MCF 10A (cell line): ENCODE results near the gene ZNF778. TPM values are rescaled to one million over a fixed set of nuclear protein-coding genes. Genes with fewer than 3 reads are reported as not detected.

Source experiments
- Bru-seq: library from RNA; stranded (reverse); fragments of 400-500 nt; gene quantifications from one replicate; lab custom pipeline; 2021; lab: Mats Ljungman, UMichigan
- BruChase-seq, 2 experiments: library from RNA; stranded (reverse); fragments of 400-500 nt; gene quantifications; one replicate each; lab custom pipeline; 2021; lab: Mats Ljungman, UMichigan
- BruUV-seq: library from RNA; stranded (reverse); fragments of 400-500 nt; replicated peaks from 2 replicates; lab custom pipeline; 2021; lab: Mats Ljungman, UMichigan
- CTCF ChIA-PET: fragments of 300-600 bp; sonication (Branson Sonifier 250); formaldehyde crosslinking; extraction: SDS; loops from one replicate; lab custom pipeline; 2021; ENCODE audit warnings: antibody characterized with exemption, inconsistent platforms; lab: Yijun Ruan, JAX
- POLR2A ChIA-PET: fragments of 300-600, 350-650 bp; sonication (Branson Sonifier 250); formaldehyde crosslinking; extraction: SDS; loops from one replicate; lab custom pipeline; 2020; ENCODE audit warnings: antibody characterized with exemption, inconsistent platforms; lab: Yijun Ruan, JAX
- DNase-seq: peaks from one replicate; pipeline ENCODE4 v3.0.0-alpha.2; 2018; ENCODE audit not compliant: unreplicated experiment
- H3K27ac Mint-ChIP-seq: one replicate; pipeline ENCODE4 v1.8.0; 2022; ENCODE audit warnings: mild to moderate bottlenecking, low read depth, mixed read lengths; ENCODE audit not compliant: unreplicated experiment
- H3K27me3 Mint-ChIP-seq: one replicate; pipeline ENCODE4 v1.8.0; 2022; ENCODE audit warnings: mixed read lengths; ENCODE audit not compliant: insufficient read depth, unreplicated experiment
- H3K36me3 Mint-ChIP-seq: one replicate; pipeline ENCODE4 v1.8.0; 2022; ENCODE audit warnings: mild to moderate bottlenecking, moderate library complexity, mixed read lengths; ENCODE audit not compliant: insufficient read depth, unreplicated experiment
- H3K4me1 Mint-ChIP-seq: one replicate; pipeline ENCODE4 v1.8.0; 2022; ENCODE audit warnings: mixed read lengths; ENCODE audit not compliant: insufficient read depth, unreplicated experiment
- H3K4me3 Mint-ChIP-seq: one replicate; pipeline ENCODE4 v1.8.0; 2022; ENCODE audit warnings: mild to moderate bottlenecking, moderate library complexity, mixed read lengths; ENCODE audit not compliant: unreplicated experiment
- H3K9me3 Mint-ChIP-seq: one replicate; pipeline ENCODE4 v1.8.0; 2022; ENCODE audit warnings: mixed read lengths; ENCODE audit not compliant: unreplicated experiment
- CTCF ChIP-seq: fragments of 200-600 bp; IDR thresholded peaks from one replicate; pipeline ENCODE4 v1.8.0; 2022; ENCODE audit warnings: antibody characterized with exemption, mild to moderate bottlenecking; ENCODE audit not compliant: unreplicated experiment
- intact Hi-C: fragments of 100-400 bp; cut with micrococcal nuclease; formaldehyde crosslinking; loops from 2 replicates; pipeline ENCODE4 v1.14.1; 2022
- long read RNA-seq: library from polyadenylated mRNA; stranded (forward); transcript quantifications from one replicate; pipeline ENCODE4 v2.0.0, GENCODE V29; 2022
- total RNA-seq: library from RNA; stranded (reverse); gene quantifications from 2 replicates; pipeline ENCODE4 v1.2.3, GENCODE V29; 2022

The ZNF778 gene
- 13.5 and 15.8 TPM in 2 replicates for total RNA-seq
- percentile 62 among the genes with signal in this experiment for Bru-seq, nascent RNA
- percentile 68 among the genes with signal in this experiment for BruChase-seq, experiment 1, labeled RNA remaining after a 6-hour chase
- BruChase-seq, experiment 2, labeled RNA remaining after a 2-hour chase = percentile 75 among the genes with signal in this experiment
- long read RNA-seq, partial matches to known transcripts = 0 of 21 reads
- long read RNA-seq, other reads (novel, unspliced or antisense) = 17 of 21 reads

- TF ChIP-seq CTCF = no peak
- Mint-ChIP-seq H3K27ac (peak within 1 kb of the TSS; percentile 47), H3K36me3 (peaks cover 16% of the 10 kb centered on the region), H3K4me3 (peak within 1 kb of the TSS; percentile 88), H3K27me3 (no peaks in the 10 kb centered on the region), H3K4me1 (peaks cover 6% of the 10 kb centered on the region), H3K9me3 (no peaks in the 10 kb centered on the region)
- CTCF ChIA-PET = interaction anchor here (0.5 to 0.7 kb wide), 5 partner anchors 171 to 660 kb away, joined by 3 to 4 read pairs (median 3); no protein-coding TSS in a partner anchor
- peak; percentile 78 for DNase-seq
- intact Hi-C loops = loop anchor here (1.0 kb wide), 1 partner anchor 405 kb away; no protein-coding TSS in a partner anchor
- POLR2A ChIA-PET = interaction anchor here (0.6 to 2.2 kb wide), 23 partner anchors 9 to 1460 kb away, joined by 3 to 13 read pairs (median 4); partner anchors contain the start of genes APRT, GALNS, SPG7 and TRAPPC2L
- no TSS peak for BruUV-seq
Observed at GRCh38 chr16:89217388-89218191, at the start of gene ZNF778. TSS of gene ZNF778 (plus strand) at chr16:89217703. CDS start at chr16:89221128, 3,425 bp downstream.

GRCh38 chr16:89168381-89169189, 48.9 kb upstream of the ZNF778 start:
- H3K36me3 Mint-ChIP-seq = no peaks in the 10 kb centered on the region
- no TSS peak for BruUV-seq
- ChIA-PET POLR2A (no interaction called here), CTCF (interaction anchor here (0.5 to 2.4 kb wide), 4 partner anchors 12 to 432 kb away, joined by 3 to 13 read pairs (median 6); no protein-coding TSS in a partner anchor)
- no peak overlapping the region for H3K27ac Mint-ChIP-seq
- no peak for DNase-seq
- intact Hi-C loops = no loop called here
- H3K9me3 Mint-ChIP-seq = no peaks in the 10 kb centered on the region
- peak; percentile 20 for TF ChIP-seq CTCF
- H3K27me3 Mint-ChIP-seq = no peaks in the 10 kb centered on the region
- peaks cover 12% of the 10 kb centered on the region for H3K4me1 Mint-ChIP-seq
- H3K4me3 Mint-ChIP-seq = no peak overlapping the region

DNA sequence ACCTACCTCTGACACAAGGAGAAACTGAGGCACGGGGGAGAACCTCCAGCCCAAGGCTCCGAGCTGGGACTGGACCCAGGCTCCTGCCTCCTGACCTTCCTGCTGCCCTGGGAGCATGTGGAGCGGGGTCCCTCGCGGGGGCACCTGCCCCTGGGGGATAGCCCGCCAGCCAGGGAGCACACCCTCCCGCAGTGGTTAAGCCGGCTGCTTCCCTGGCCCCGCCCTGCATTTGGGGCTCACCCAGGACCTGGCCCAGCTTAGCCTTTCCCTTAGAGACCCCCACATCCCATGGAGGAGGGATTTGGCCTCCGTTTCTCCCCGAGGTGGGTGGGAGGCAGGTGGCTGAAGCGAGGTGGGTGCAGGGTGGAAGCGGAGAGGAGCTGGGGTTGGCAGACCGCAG, 47.7 kb upstream of the ZNF778 start:
- no peak for TF ChIP-seq CTCF
- no peaks in the 10 kb centered on the region for H3K27me3 Mint-ChIP-seq
- ChIA-PET POLR2A (interaction anchor here (0.7 kb wide), 1 partner anchor 201 kb away, joined by 4 read pairs; no protein-coding TSS in a partner anchor), CTCF (interaction anchor here (0.6 kb wide), 1 partner anchor 121 kb away, joined by 3 read pairs; no protein-coding TSS in a partner anchor)
- no peak overlapping the region for H3K4me3 Mint-ChIP-seq
- no peak overlapping the region for H3K27ac Mint-ChIP-seq
- H3K36me3 Mint-ChIP-seq = no peaks in the 10 kb centered on the region
- no peaks in the 10 kb centered on the region for H3K9me3 Mint-ChIP-seq
- intact Hi-C loops = no loop called here
- H3K4me1 Mint-ChIP-seq = peaks cover 5% of the 10 kb centered on the region
- no peak for DNase-seq
- BruUV-seq = no TSS peak
